ENCODE data around the gene RNF31.

The RNF31 gene

DNA sequence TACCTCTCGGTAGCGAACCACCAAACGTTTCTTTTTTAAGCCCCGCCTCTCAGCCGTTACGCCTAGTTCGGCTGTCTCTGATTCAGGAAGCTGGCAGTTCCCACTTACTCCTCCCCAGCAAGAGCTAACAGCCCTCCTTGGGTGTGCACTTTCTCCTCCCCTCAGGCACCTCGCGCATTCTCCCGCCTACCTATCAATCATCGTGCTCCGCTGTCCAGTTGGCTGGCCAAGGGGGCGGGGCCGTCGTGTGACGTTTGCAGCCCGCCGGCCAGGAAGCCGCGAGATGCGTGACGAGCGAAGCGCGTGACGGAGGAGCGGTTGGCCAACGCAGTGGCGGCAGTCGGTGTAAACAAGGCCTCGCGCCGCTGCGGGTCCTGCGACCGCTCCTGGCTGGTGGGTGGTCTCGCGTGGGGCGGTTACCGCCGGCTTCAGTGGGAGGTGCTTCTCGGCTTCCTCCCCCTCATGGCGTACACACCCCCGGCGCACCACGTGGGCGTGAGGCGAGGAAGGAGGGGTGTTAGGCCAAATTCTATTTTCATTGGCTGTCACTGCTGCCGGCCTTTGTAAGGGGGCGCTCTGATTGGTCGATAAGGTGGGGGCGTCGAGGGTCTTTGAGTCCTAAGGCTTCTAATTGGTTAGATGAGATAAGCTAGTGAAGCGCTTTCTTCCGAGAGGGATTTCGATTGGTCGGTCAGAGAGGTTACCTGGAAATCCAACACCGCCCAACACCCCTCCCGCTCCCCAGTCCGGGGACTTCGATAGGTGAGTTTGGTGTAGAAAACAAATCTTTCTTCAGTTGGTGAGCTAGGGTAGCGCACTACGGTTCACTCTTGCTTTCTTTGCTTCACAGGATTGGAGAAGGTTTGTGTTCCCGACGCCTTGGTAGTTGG lies 32.5 kb upstream of the RNF31 start, which contains the start of the genes DCAF11 and NRL:
Gene DCAF11 (plus strand): TSS at position 246 of the 890 bp plus-strand sequence. CDS start 818 bp downstream, outside the sequence.
Gene NRL (minus strand): TSS at position 418 of the 890 bp plus-strand sequence. CDS start 32,101 bp downstream, outside the sequence.
- no peak for TF ChIP-seq POU6F1 (CRISPR knock-in tag; IDR thresholded peaks at IDR 0.05; ENCODE audit: borderline replicate concordance, low read depth)
- TF ChIP-seq, protein P1, sequence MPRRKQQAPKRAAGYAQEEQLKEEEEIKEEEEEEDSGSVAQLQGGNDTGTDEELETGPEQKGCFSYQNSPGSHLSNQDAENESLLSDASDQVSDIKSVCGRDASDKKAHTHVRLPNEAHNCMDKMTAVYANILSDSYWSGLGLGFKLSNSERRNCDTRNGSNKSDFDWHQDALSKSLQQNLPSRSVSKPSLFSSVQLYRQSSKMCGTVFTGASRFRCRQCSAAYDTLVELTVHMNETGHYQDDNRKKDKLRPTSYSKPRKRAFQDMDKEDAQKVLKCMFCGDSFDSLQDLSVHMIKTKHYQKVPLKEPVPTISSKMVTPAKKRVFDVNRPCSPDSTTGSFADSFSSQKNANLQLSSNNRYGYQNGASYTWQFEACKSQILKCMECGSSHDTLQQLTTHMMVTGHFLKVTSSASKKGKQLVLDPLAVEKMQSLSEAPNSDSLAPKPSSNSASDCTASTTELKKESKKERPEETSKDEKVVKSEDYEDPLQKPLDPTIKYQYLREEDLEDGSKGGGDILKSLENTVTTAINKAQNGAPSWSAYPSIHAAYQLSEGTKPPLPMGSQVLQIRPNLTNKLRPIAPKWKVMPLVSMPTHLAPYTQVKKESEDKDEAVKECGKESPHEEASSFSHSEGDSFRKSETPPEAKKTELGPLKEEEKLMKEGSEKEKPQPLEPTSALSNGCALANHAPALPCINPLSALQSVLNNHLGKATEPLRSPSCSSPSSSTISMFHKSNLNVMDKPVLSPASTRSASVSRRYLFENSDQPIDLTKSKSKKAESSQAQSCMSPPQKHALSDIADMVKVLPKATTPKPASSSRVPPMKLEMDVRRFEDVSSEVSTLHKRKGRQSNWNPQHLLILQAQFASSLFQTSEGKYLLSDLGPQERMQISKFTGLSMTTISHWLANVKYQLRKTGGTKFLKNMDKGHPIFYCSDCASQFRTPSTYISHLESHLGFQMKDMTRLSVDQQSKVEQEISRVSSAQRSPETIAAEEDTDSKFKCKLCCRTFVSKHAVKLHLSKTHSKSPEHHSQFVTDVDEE (CRISPR knock-in tag; IDR thresholded peaks at IDR 0.05), result 0 out of 2 replicates have a peak, but pooled peaks have one; percentile 27
- peak; percentile 93 for ATAC-seq

GRCh38 chr14:24115422-24116127 lies 31.7 kb upstream of the RNF31 start:
- no peak for ATAC-seq
- TF ChIP-seq GLIS3 (CRISPR knock-in tag; IDR thresholded peaks at IDR 0.05), result no peak
- TF ChIP-seq OSR1 (CRISPR knock-in tag; IDR thresholded peaks at IDR 0.05), result no peak
- no peak for TF ChIP-seq ZFP30 (CRISPR knock-in tag; IDR thresholded peaks at IDR 0.05)
- TF ChIP-seq, protein P2, sequence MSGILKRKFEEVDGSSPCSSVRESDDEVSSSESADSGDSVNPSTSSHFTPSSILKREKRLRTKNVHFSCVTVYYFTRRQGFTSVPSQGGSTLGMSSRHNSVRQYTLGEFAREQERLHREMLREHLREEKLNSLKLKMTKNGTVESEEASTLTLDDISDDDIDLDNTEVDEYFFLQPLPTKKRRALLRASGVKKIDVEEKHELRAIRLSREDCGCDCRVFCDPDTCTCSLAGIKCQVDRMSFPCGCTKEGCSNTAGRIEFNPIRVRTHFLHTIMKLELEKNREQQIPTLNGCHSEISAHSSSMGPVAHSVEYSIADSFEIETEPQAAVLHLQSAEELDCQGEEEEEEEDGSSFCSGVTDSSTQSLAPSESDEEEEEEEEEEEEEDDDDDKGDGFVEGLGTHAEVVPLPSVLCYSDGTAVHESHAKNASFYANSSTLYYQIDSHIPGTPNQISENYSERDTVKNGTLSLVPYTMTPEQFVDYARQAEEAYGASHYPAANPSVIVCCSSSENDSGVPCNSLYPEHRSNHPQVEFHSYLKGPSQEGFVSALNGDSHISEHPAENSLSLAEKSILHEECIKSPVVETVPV (CRISPR knock-in tag; IDR thresholded peaks at IDR 0.05), result no peak
- no peak for TF ChIP-seq ZFP3 (CRISPR knock-in tag; IDR thresholded peaks at IDR 0.05)
- TF ChIP-seq POU6F1 (CRISPR knock-in tag; IDR thresholded peaks at IDR 0.05; ENCODE audit: borderline replicate concordance, low read depth), result no peak

GRCh38 chr14:24116128-24116814 lies 31.0 kb upstream of the RNF31 start:
- ATAC-seq, result no peak
- TF ChIP-seq OSR1 (CRISPR knock-in tag; IDR thresholded peaks at IDR 0.05) (no peak), SNAI2 (CRISPR knock-in tag; IDR thresholded peaks at IDR 0.05) (no peak), ISL1 (CRISPR knock-in tag; IDR thresholded peaks at IDR 0.05) (no peak), GLIS3 (CRISPR knock-in tag; IDR thresholded peaks at IDR 0.05) (no peak), BACH2 (CRISPR knock-in tag; IDR thresholded peaks at IDR 0.05; ENCODE audit: borderline replicate concordance) (no peak)
- TF ChIP-seq, protein P3, sequence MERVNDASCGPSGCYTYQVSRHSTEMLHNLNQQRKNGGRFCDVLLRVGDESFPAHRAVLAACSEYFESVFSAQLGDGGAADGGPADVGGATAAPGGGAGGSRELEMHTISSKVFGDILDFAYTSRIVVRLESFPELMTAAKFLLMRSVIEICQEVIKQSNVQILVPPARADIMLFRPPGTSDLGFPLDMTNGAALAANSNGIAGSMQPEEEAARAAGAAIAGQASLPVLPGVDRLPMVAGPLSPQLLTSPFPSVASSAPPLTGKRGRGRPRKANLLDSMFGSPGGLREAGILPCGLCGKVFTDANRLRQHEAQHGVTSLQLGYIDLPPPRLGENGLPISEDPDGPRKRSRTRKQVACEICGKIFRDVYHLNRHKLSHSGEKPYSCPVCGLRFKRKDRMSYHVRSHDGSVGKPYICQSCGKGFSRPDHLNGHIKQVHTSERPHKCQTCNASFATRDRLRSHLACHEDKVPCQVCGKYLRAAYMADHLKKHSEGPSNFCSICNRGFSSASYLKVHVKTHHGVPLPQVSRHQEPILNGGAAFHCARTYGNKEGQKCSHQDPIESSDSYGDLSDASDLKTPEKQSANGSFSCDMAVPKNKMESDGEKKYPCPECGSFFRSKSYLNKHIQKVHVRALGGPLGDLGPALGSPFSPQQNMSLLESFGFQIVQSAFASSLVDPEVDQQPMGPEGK (CRISPR knock-in tag; IDR thresholded peaks at IDR 0.05; ENCODE audit: borderline replicate concordance), result no peak

DNA sequence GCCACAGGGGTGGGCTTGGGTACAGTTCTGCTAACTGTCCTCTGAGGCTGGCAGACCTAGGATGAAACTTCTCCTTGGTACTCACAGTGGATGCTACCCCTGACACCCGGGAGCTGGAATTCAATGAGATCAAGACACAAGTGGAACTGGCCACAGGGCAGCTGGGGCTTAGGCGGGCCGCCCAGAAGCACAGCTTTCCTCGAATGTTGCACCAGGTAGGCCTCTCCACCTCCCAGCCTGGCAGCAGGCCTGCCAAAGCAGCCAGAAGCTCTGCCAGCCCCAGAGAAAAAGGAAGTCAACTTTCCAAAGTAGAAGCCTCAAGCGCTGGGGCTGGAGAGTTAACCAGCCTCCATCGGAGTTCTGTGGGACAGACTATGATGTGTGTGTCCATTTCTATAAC lies 30.1 kb upstream of the RNF31 start:
- ATAC-seq, result no peak
- no peak for TF ChIP-seq GLIS3 (CRISPR knock-in tag; IDR thresholded peaks at IDR 0.05)
- no peak for TF ChIP-seq PPARA (CRISPR knock-in tag; IDR thresholded peaks at IDR 0.05; ENCODE audit: borderline replicate concordance)
- TF ChIP-seq ZFP3 (CRISPR knock-in tag; IDR thresholded peaks at IDR 0.05), result no peak
- TF ChIP-seq OSR1 (CRISPR knock-in tag; IDR thresholded peaks at IDR 0.05), result no peak
- no peak for TF ChIP-seq BACH2 (CRISPR knock-in tag; IDR thresholded peaks at IDR 0.05; ENCODE audit: borderline replicate concordance)
- TF ChIP-seq TCF4 (CRISPR knock-in tag; IDR thresholded peaks at IDR 0.05; ENCODE audit: borderline replicate concordance), result no peak
- no peak for TF ChIP-seq ZC3H10 (CRISPR knock-in tag; IDR thresholded peaks at IDR 0.05)
- TF ChIP-seq ZNF8 (CRISPR knock-in tag; IDR thresholded peaks at IDR 0.05), result no peak
- TF ChIP-seq ZNF70 (CRISPR knock-in tag; IDR thresholded peaks at IDR 0.05), result no peak
- no peak for TF ChIP-seq POU6F1 (CRISPR knock-in tag; IDR thresholded peaks at IDR 0.05; ENCODE audit: borderline replicate concordance, low read depth)
- no peak for TF ChIP-seq ZFP30 (CRISPR knock-in tag; IDR thresholded peaks at IDR 0.05)
- TF ChIP-seq, protein P3 (CRISPR knock-in tag; IDR thresholded peaks at IDR 0.05; ENCODE audit: borderline replicate concordance), result no peak
- no peak for TF ChIP-seq ISL1 (CRISPR knock-in tag; IDR thresholded peaks at IDR 0.05)
- no peak for TF ChIP-seq CSDC2 (CRISPR knock-in tag; IDR thresholded peaks at IDR 0.05)
